ENCODE data around the gene LAMC2. TPM values are rescaled to one million over a fixed set of nuclear protein-coding genes. Genes with fewer than 3 reads are reported as not detected.

LAMC2 gene
- total and polyA plus RNA-seq, 10 of the 15 experiments (the other 5 are each of a cell fraction or from before 2014, with no cell fraction given) = 0.27 to 1.5 (median 0.92) TPM

DNA sequence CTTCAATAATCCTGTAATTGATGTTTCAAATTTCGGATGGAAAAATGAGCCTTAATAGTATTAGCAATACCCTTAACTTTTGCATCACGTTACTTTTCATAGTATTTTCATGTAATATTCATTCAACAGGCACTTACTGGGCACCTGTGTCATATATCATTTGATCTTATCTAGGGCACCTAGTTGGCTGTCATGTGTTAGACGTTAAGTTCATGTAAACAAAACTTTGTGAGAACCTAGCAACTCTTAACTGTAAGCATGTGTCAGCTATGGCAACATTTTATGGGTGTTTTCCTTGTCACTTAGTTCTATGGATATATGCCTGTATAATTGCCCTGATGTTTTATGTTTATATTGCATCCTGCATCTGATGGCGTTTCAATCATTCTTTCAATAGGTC is 777 bp downstream of the LAMC2 start:
- ChIA-PET POLR2A (no interaction called here), RAD21 (ENCODE audit: unreplicated experiment) (no interaction called here), SMC1A (ENCODE audit: uncharacterized antibody, unreplicated experiment) (no interaction called here), CTCF (no interaction called here)
- Histone ChIP-seq H3K27ac (ENCODE audit: control insufficient read depth, insufficient read depth) (no peak overlapping the region), H2AFZ (ENCODE audit: control insufficient read depth, low read depth, low read length) (no peak overlapping the region), H3K4me2 (ENCODE audit: control insufficient read depth, insufficient read depth) (no peak overlapping the region), H3K9me3 (replicated peaks; ENCODE audit: control insufficient read depth, insufficient read depth, low read length) (no peaks in the 10 kb centered on the region; the same call in 2 of the 3 replicates), H4K20me1 (ENCODE audit: control insufficient read depth, insufficient read depth) (no peaks in the 10 kb centered on the region), H3K27me3 (replicated peaks in 1 of 2; ENCODE audit: control insufficient read depth in 2 of 2, insufficient read depth in 2 of 2, low read length in 1 of 2) (no peaks in the 10 kb centered on the region), H3K4me1 (ENCODE audit: control insufficient read depth, insufficient read depth, low read length) (no peaks in the 10 kb centered on the region), H3K36me3 (ENCODE audit: control insufficient read depth in 2 of 2, insufficient read depth in 2 of 2, low read length in 1 of 2) (no peaks in the 10 kb centered on the region), H3K4me3 (no peak overlapping the region), H3K79me2 (ENCODE audit: control insufficient read depth, insufficient read depth, low read length) (no peaks in the 10 kb centered on the region), H3K9ac (ENCODE audit: control insufficient read depth, insufficient read depth, low read length) (no peak overlapping the region)
- no peak for FAIRE-seq
- TF ChIP-seq MXI1 (IDR thresholded peaks at IDR 0.05; ENCODE audit: low read depth, low read length) (no peak), CBX3 (IDR thresholded peaks at IDR 0.05; ENCODE audit: borderline replicate concordance, low read depth) (no peak), YBX1 (IDR thresholded peaks at IDR 0.05) (no peak), POLR2AphosphoS5 (IDR thresholded peaks at IDR 0.05; ENCODE audit: low read length) (no peak), PAX8 (IDR thresholded peaks at IDR 0.05) (no peak), SMARCA5 (IDR thresholded peaks at IDR 0.05) (no peak), TCF3 (IDR thresholded peaks at IDR 0.05; ENCODE audit: borderline replicate concordance, insufficient read depth, low read depth, low read length) (no peak), FOXM1 (IDR thresholded peaks at IDR 0.05; ENCODE audit: low read depth, low read length) (no peak), KAT2A (conservative IDR thresholded peaks at IDR 0.05; ENCODE audit: control insufficient read depth, low read depth, low read length) (no peak), ZNF24 (IDR thresholded peaks at IDR 0.05) (no peak)
- TF ChIP-seq, protein P1, sequence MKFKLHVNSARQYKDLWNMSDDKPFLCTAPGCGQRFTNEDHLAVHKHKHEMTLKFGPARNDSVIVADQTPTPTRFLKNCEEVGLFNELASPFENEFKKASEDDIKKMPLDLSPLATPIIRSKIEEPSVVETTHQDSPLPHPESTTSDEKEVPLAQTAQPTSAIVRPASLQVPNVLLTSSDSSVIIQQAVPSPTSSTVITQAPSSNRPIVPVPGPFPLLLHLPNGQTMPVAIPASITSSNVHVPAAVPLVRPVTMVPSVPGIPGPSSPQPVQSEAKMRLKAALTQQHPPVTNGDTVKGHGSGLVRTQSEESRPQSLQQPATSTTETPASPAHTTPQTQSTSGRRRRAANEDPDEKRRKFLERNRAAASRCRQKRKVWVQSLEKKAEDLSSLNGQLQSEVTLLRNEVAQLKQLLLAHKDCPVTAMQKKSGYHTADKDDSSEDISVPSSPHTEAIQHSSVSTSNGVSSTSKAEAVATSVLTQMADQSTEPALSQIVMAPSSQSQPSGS (IDR thresholded peaks at IDR 0.05; ENCODE audit: low read length) = no peak
- TF ChIP-seq, protein P2, sequence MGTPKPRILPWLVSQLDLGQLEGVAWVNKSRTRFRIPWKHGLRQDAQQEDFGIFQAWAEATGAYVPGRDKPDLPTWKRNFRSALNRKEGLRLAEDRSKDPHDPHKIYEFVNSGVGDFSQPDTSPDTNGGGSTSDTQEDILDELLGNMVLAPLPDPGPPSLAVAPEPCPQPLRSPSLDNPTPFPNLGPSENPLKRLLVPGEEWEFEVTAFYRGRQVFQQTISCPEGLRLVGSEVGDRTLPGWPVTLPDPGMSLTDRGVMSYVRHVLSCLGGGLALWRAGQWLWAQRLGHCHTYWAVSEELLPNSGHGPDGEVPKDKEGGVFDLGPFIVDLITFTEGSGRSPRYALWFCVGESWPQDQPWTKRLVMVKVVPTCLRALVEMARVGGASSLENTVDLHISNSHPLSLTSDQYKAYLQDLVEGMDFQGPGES (IDR thresholded peaks at IDR 0.05) = no peak
- TF ChIP-seq, protein P3, sequence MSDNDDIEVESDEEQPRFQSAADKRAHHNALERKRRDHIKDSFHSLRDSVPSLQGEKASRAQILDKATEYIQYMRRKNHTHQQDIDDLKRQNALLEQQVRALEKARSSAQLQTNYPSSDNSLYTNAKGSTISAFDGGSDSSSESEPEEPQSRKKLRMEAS (IDR thresholded peaks at IDR 0.05; ENCODE audit: low read depth, low read length) = no peak
- BruUV-seq (replicated peaks) = no TSS peak
- intact Hi-C loops (cut with micrococcal nuclease; ENCODE audit: unreplicated experiment) = no loop called here
- 22% methylated on average over 4 of the region's 4 CpGs for WGBS (ENCODE audit: insufficient coverage, insufficient replicate concordance, low lambda C conversion rate, missing lambda C conversion rate)
- ATAC-seq = no peak
- DNase-seq (ENCODE audit: low read depth, low spot score) = no peak
- in situ Hi-C loops (cut with MboI) = no loop called here
